H9 (cell line): ENCODE data around the gene ATF6. TPM values are rescaled to one million over a fixed set of nuclear protein-coding genes. Genes with fewer than 3 reads are reported as not detected.

Source experiments
- DNase-seq: peaks from one replicate; pipeline ENCODE4 v3.0.0-alpha.2; 2017
- H2AFZ ChIP-seq: one replicate; pipeline ENCODE4 v1.6.1; 2013; ENCODE audit warnings: mild to moderate bottlenecking, low read length, control low read depth, moderate library complexity
- H2AK5ac ChIP-seq: 2 replicates; pipeline ENCODE4 v1.6.1; 2013; ENCODE audit warnings: low read length, control low read depth, mixed read lengths; ENCODE audit not compliant: insufficient read length
- H2BK120ac ChIP-seq: one replicate; pipeline ENCODE4 v1.6.1; 2013; ENCODE audit warnings: low read depth, mild to moderate bottlenecking, low read length, control low read depth, inconsistent platforms; ENCODE audit not compliant: poor library complexity, severe bottlenecking
- H2BK12ac ChIP-seq: 2 replicates; pipeline ENCODE4 v1.6.1; 2013; ENCODE audit warnings: low read length, control low read depth, mixed read lengths, low read depth; ENCODE audit not compliant: insufficient read length
- H2BK15ac ChIP-seq: 2 replicates; pipeline ENCODE4 v1.6.1; 2013; ENCODE audit warnings: low read depth, low read length, control low read depth
- H2BK20ac ChIP-seq: one replicate; pipeline ENCODE4 v1.6.1; 2013; ENCODE audit warnings: low read depth, mild to moderate bottlenecking, low read length, control low read depth, inconsistent platforms; ENCODE audit not compliant: poor library complexity, severe bottlenecking
- H2BK5ac ChIP-seq: 2 replicates; pipeline ENCODE4 v1.6.1; 2013; ENCODE audit warnings: low read length, control low read depth, mixed read lengths; ENCODE audit not compliant: insufficient read length
- H3K14ac ChIP-seq: 2 replicates; pipeline ENCODE4 v1.6.1; 2013; ENCODE audit warnings: low read length, control low read depth; ENCODE audit not compliant: insufficient read depth
- H3K18ac ChIP-seq: 2 replicates; pipeline ENCODE4 v1.6.1; 2013; ENCODE audit warnings: low read depth, mild to moderate bottlenecking, mixed read lengths, low read length, control low read depth; ENCODE audit not compliant: insufficient read length
- H3K23ac ChIP-seq: 2 replicates; pipeline ENCODE4 v1.6.1; 2013; ENCODE audit warnings: low read length, control low read depth, mixed read lengths, low read depth; ENCODE audit not compliant: insufficient read length
- H3K23me2 ChIP-seq: 2 replicates; pipeline ENCODE4 v1.6.1; 2013; ENCODE audit warnings: low read depth, mild to moderate bottlenecking, mixed read lengths, low read length, control low read depth; ENCODE audit not compliant: insufficient read length, poor library complexity, severe bottlenecking
- H3K27ac ChIP-seq: 2 replicates; pipeline ENCODE4 v1.5.1; 2013; ENCODE audit warnings: low read length, control low read depth, mixed read lengths, low read depth; ENCODE audit not compliant: insufficient read length
- H3K27me3 ChIP-seq: 2 replicates; pipeline ENCODE4 v1.6.1; 2013; ENCODE audit warnings: low read length, control low read depth, inconsistent platforms; ENCODE audit not compliant: insufficient read depth
- H3K4ac ChIP-seq: 2 replicates; pipeline ENCODE4 v1.6.1; 2013; ENCODE audit warnings: low read depth, mild to moderate bottlenecking, control low read depth, inconsistent platforms, low read length, moderate library complexity
- H3K4me1 ChIP-seq: 2 replicates; pipeline ENCODE4 v1.6.1; 2013; ENCODE audit warnings: low read length, control low read depth, inconsistent platforms; ENCODE audit not compliant: insufficient read depth
- H3K4me2 ChIP-seq: 2 replicates; pipeline ENCODE4 v1.6.1; 2013; ENCODE audit warnings: low read length, control low read depth, mixed read lengths; ENCODE audit not compliant: insufficient read length, insufficient read depth
- H3K56ac ChIP-seq: 2 replicates; pipeline ENCODE4 v1.6.1; 2013; ENCODE audit warnings: low read depth, mild to moderate bottlenecking, mixed read lengths, low read length, control low read depth; ENCODE audit not compliant: insufficient read length
- H3K79me1 ChIP-seq: 2 replicates; pipeline ENCODE4 v1.6.1; 2013; ENCODE audit warnings: low read depth, mild to moderate bottlenecking, moderate library complexity, low read length, control low read depth, inconsistent platforms; ENCODE audit not compliant: insufficient read depth, poor library complexity, severe bottlenecking
- H3K79me2 ChIP-seq: 2 replicates; pipeline ENCODE4 v1.6.1; 2013; ENCODE audit warnings: low read length, control low read depth, inconsistent platforms; ENCODE audit not compliant: insufficient read depth
- H3K9ac ChIP-seq: 2 replicates; pipeline ENCODE4 v1.6.1; 2013; ENCODE audit warnings: low read length, control low read depth, mixed read lengths; ENCODE audit not compliant: insufficient read length; ENCODE audit errors: extremely low read depth
- H3K9me3 ChIP-seq: one replicate; pipeline ENCODE4 v1.6.1; 2013; ENCODE audit warnings: low read depth, low read length, inconsistent platforms; ENCODE audit not compliant: control insufficient read depth
- H3T11ph ChIP-seq: one replicate; pipeline ENCODE4 v1.6.1; 2013; ENCODE audit warnings: mild to moderate bottlenecking, low read length, control low read depth, inconsistent platforms
- H4K20me1 ChIP-seq: one replicate; pipeline ENCODE4 v1.6.1; 2013; ENCODE audit not compliant: control insufficient read depth, insufficient read length, insufficient read depth
- H4K5ac ChIP-seq: 2 replicates; pipeline ENCODE4 v1.6.1; 2013; ENCODE audit warnings: low read depth, mild to moderate bottlenecking, mixed read lengths, low read length, control low read depth; ENCODE audit not compliant: insufficient read length
- H4K8ac ChIP-seq: replicated peaks from 2 replicates; pipeline ENCODE4 v1.6.1; 2013; ENCODE audit warnings: low read length, control low read depth, mixed read lengths, low read depth; ENCODE audit not compliant: insufficient read length
- H4K91ac ChIP-seq: 2 replicates; pipeline ENCODE4 v1.6.1; 2013; ENCODE audit warnings: low read depth, mild to moderate bottlenecking, moderate library complexity, mixed read lengths, low read length, control low read depth; ENCODE audit not compliant: insufficient read length
- H3K27ac Mint-ChIP-seq, 3 experiments: 2 replicates in 2 of 3; 3 replicates in 1 of 3; pipeline ENCODE4 v1.8.0; 2020 to 2021; ENCODE audit warnings: mixed read lengths in 3 of 3, mild to moderate bottlenecking in 1 of 3, moderate library complexity in 1 of 3
- H3K27me3 Mint-ChIP-seq: 2 replicates; pipeline ENCODE4 v1.8.0; 2021; ENCODE audit warnings: low read depth, mild to moderate bottlenecking, moderate library complexity, mixed read lengths
- H3K36me3 Mint-ChIP-seq, 3 experiments: 2 replicates in 2 of 3; 3 replicates in 1 of 3; pipeline ENCODE4 v1.8.0; 2020 to 2021; ENCODE audit warnings: low read depth in 3 of 3, mixed read lengths in 3 of 3; ENCODE audit not compliant: insufficient read depth in 1 of 3
- H3K4me1 Mint-ChIP-seq, 2 experiments: 2 replicates each; pipeline ENCODE4 v1.8.0; 2020; ENCODE audit warnings: mixed read lengths in 2 of 2
- H3K4me3 Mint-ChIP-seq, 2 experiments: 2 replicates in 1 of 2; 3 replicates in 1 of 2; pipeline ENCODE4 v1.8.0; 2020 to 2021; ENCODE audit warnings: mild to moderate bottlenecking in 2 of 2, mixed read lengths in 2 of 2, moderate library complexity in 1 of 2
- H3K9me3 Mint-ChIP-seq, 2 experiments: 2 replicates in 1 of 2; 3 replicates in 1 of 2; pipeline ENCODE4 v1.8.0; 2020; ENCODE audit warnings: mild to moderate bottlenecking in 2 of 2, mixed read lengths in 2 of 2, moderate library complexity in 1 of 2
- CTCF ChIP-seq: fragments of 200-600 bp; sonication (generic); conservative IDR thresholded peaks from 3 replicates; pipeline ENCODE4 v1.8.0; 2021; ENCODE audit warnings: antibody characterized with exemption, mild to moderate bottlenecking
- WGBS: extraction: QIAGEN DNeasy Blood & Tissue Kit; methylation state at CpG from one replicate; pipeline ENCODE4 v1.1.7; 2013; ENCODE audit warnings: missing lambda C conversion rate, low lambda C conversion rate, mixed read lengths; ENCODE audit not compliant: insufficient read length; ENCODE audit errors: extremely low coverage; 5-methylcytosine and 5-hydroxymethylcytosine counted together
- total RNA-seq: library from RNA; stranded (reverse); gene quantifications from 2 replicates; pipeline ENCODE4 v1.2.1, GENCODE V29; 2021

ATF6 gene
- total RNA-seq, 1 experiment from 2014 or later, result 11.2 TPM

GRCh38 chr1:161941726-161942436 lies 175.8 kb downstream of the ATF6 start:
- no peak overlapping the region for H3K4me3 Mint-ChIP-seq
- Histone ChIP-seq H2AK5ac (no peak overlapping the region), H3K23me2 (no peaks in the 10 kb centered on the region), H3K9me3 (no peaks in the 10 kb centered on the region), H4K20me1 (no peaks in the 10 kb centered on the region), H3K4me2 (no peak overlapping the region), H3K14ac (no peak overlapping the region), H4K91ac (no peak overlapping the region), H3K9ac (no peak overlapping the region), H3K79me2 (no peaks in the 10 kb centered on the region), H3K79me1 (no peaks in the 10 kb centered on the region), H2BK12ac (no peak overlapping the region), H4K5ac (no peak overlapping the region), H3K18ac (no peak overlapping the region), H3K27ac (no peak overlapping the region), H3K27me3 (no peaks in the 10 kb centered on the region), H2BK5ac (no peak overlapping the region), H4K8ac (no peak overlapping the region), H3K4ac (no peak overlapping the region), H3T11ph (no peak overlapping the region), H3K56ac (no peak overlapping the region), H3K23ac (no peak overlapping the region), H2BK120ac (no peak overlapping the region), H2BK15ac (no peak overlapping the region), H2AFZ (no peak overlapping the region), H3K4me1 (no peaks in the 10 kb centered on the region; the same call in 1 of the 2 replicates), H2BK20ac (no peak overlapping the region)
- peaks cover 13 to 21% of the 10 kb centered on the region in 2 experiments for H3K4me1 Mint-ChIP-seq
- no peak for DNase-seq
- no CpG with 5 or more reads among the region's 8 CpGs for WGBS
- no peaks in the 10 kb centered on the region for H3K9me3 Mint-ChIP-seq
- no peaks in the 10 kb centered on the region for H3K27me3 Mint-ChIP-seq
- H3K27ac Mint-ChIP-seq, result no peak overlapping the region
- no peak for TF ChIP-seq CTCF
- H3K36me3 Mint-ChIP-seq, result no peaks in the 10 kb centered on the region
